Chondrocyte (in vitro differentiated cells): ENCODE measurements around the gene SUFU. TPM values are rescaled to one million over a fixed set of nuclear protein-coding genes. Genes with fewer than 3 reads are reported as not detected.
A peak's percentile ranks its signal among the peaks of the same experiment; 100 is the strongest.

ENCODE experiments used
- DNase-seq: peaks from one replicate; pipeline ENCODE4 v3.0.0; 2021; ENCODE audit warnings: mixed read lengths, low spot score
- H3K27ac Mint-ChIP-seq: one replicate; pipeline ENCODE4 v1.8.0; 2021; ENCODE audit warnings: mild to moderate bottlenecking, moderate library complexity, mixed read lengths; ENCODE audit not compliant: unreplicated experiment
- H3K27me3 Mint-ChIP-seq: 2 replicates; pipeline ENCODE4 v1.8.0; 2021; ENCODE audit warnings: low read depth, mixed read lengths
- H3K36me3 Mint-ChIP-seq: 2 replicates; pipeline ENCODE4 v1.8.0; 2021; ENCODE audit warnings: low read depth, mixed read lengths
- H3K4me1 Mint-ChIP-seq: 2 replicates; pipeline ENCODE4 v1.8.0; 2021; ENCODE audit warnings: low read depth, mild to moderate bottlenecking, mixed read lengths
- H3K4me3 Mint-ChIP-seq: one replicate; pipeline ENCODE4 v1.8.0; 2021; ENCODE audit warnings: mild to moderate bottlenecking, moderate library complexity, mixed read lengths; ENCODE audit not compliant: unreplicated experiment
- H3K9me3 Mint-ChIP-seq: 2 replicates; pipeline ENCODE4 v1.8.0; 2021; ENCODE audit warnings: low read depth, mixed read lengths
- CTCF ChIP-seq: fragments of 200-600 bp; sonication (generic); IDR thresholded peaks from 2 replicates; pipeline ENCODE4 v1.5.0; 2021; ENCODE audit warnings: antibody characterized with exemption, mild to moderate bottlenecking, moderate library complexity
- total RNA-seq: library from RNA; stranded (reverse); gene quantifications from 3 replicates; pipeline ENCODE4 v1.2.1, GENCODE V29; 2021

Gene SUFU
- total RNA-seq, 1 donor from 2014 or later, result 15.5 TPM

GRCh38 chr10:102597131-102597991, 93.6 kb downstream of the SUFU start:
- no peaks in the 10 kb centered on the region for H3K9me3 Mint-ChIP-seq
- H3K27me3 Mint-ChIP-seq, result no peaks in the 10 kb centered on the region
- no peak for TF ChIP-seq CTCF
- peak; percentile 54 for DNase-seq
- peaks cover 8% of the 10 kb centered on the region for H3K36me3 Mint-ChIP-seq
- H3K4me1 Mint-ChIP-seq, result peaks cover 19% of the 10 kb centered on the region
- H3K27ac Mint-ChIP-seq, result no peak overlapping the region
- H3K4me3 Mint-ChIP-seq, result no peak overlapping the region

- peak; percentile 22 for DNase-seq
- Mint-ChIP-seq H3K27me3 (no peaks in the 10 kb centered on the region), H3K4me3 (no peak overlapping the region), H3K9me3 (no peaks in the 10 kb centered on the region), H3K36me3 (peaks cover 8% of the 10 kb centered on the region), H3K4me1 (peaks cover 19% of the 10 kb centered on the region), H3K27ac (no peak overlapping the region)
- no peak for TF ChIP-seq CTCF
These were observed 94.5 kb downstream of the SUFU start for GRCh38 chr10:102598243-102598642.

- peak; percentile 60 for DNase-seq
- TF ChIP-seq CTCF, result no peak
- no peaks in the 10 kb centered on the region for H3K27me3 Mint-ChIP-seq
- H3K27ac Mint-ChIP-seq, result no peak overlapping the region
- H3K4me1 Mint-ChIP-seq, result peaks cover 25% of the 10 kb centered on the region
- H3K9me3 Mint-ChIP-seq, result no peaks in the 10 kb centered on the region
- H3K36me3 Mint-ChIP-seq, result peaks cover 8% of the 10 kb centered on the region
- H3K4me3 Mint-ChIP-seq, result no peak overlapping the region
These were observed 96.0 kb downstream of the SUFU start for GRCh38 chr10:102599565-102600327.

- Mint-ChIP-seq H3K4me3 (no peak overlapping the region), H3K27ac (no peak overlapping the region)
These were observed 97.0 kb downstream of the SUFU start for GRCh38 chr10:102600816-102601215.

More at GRCh38 chr10:102600816-102601215, 97.0 kb downstream of the SUFU start:
- H3K27me3 Mint-ChIP-seq, result no peaks in the 10 kb centered on the region
- peaks cover 32% of the 10 kb centered on the region for H3K4me1 Mint-ChIP-seq
- no peak for TF ChIP-seq CTCF
- H3K9me3 Mint-ChIP-seq, result no peaks in the 10 kb centered on the region
- peak; percentile 24 for DNase-seq
- H3K36me3 Mint-ChIP-seq, result peaks cover 8% of the 10 kb centered on the region
